GM18498 (cell line): ENCODE measurements around the gene GLTPD2.

ENCODE experiments used
- ATAC-seq: cut with Tn5 transposase; IDR thresholded peaks from one replicate; pipeline ENCODE4 v1.9.1; 2021; ENCODE audit warnings: mild to moderate bottlenecking, moderate library complexity; ENCODE audit not compliant: unreplicated experiment

The GLTPD2 gene

GRCh38 chr17:4838309-4838785 lies 49.6 kb downstream of the GLTPD2 start:
- ATAC-seq, result no peak

- ATAC-seq, result no peak
These were observed 50.5 kb downstream of the GLTPD2 start for GRCh38 chr17:4839221-4839620.
